Astrocyte (in vitro differentiated cells and primary cell): Measurements from ENCODE around the gene KRCC1. TPM values are rescaled to one million over a fixed set of nuclear protein-coding genes. Genes with fewer than 3 reads are reported as not detected.

Experiments
- DNase-seq: peaks from one replicate; pipeline ENCODE4 v3.0.0-alpha.2; 2010; ENCODE audit warnings: low read depth
- FAIRE-seq: peaks from 2 replicates; lab custom pipeline; 2011; peaks lifted over from hg19 to GRCh38; lab: Jason Lieb, UNC
- H2AFZ ChIP-seq: 2 replicates; pipeline ENCODE4 v1.6.0; 2012; ENCODE audit warnings: low read depth, low read length, inconsistent platforms
- H3K27ac ChIP-seq: 2 replicates; pipeline ENCODE4 v1.5.1; 2011; ENCODE audit warnings: low read depth, low read length, inconsistent platforms
- H3K27me3 ChIP-seq: 2 replicates; pipeline ENCODE4 v1.6.0; 2011; ENCODE audit warnings: low read length, inconsistent platforms; ENCODE audit not compliant: insufficient read depth
- H3K36me3 ChIP-seq: 2 replicates; pipeline ENCODE4 v1.5.1; 2011; ENCODE audit warnings: low read length, inconsistent platforms; ENCODE audit not compliant: insufficient read depth
- H3K4me1 ChIP-seq: 2 replicates; pipeline ENCODE4 v1.5.1; 2011; ENCODE audit warnings: low read length, inconsistent platforms; ENCODE audit not compliant: insufficient read depth
- H3K4me2 ChIP-seq: 2 replicates; pipeline ENCODE4 v1.6.0; 2012; ENCODE audit warnings: low read length, inconsistent platforms
- H3K4me3 ChIP-seq: 2 replicates; pipeline ENCODE4 v1.5.1; 2011; ENCODE audit warnings: low read depth, mild to moderate bottlenecking, low read length, inconsistent platforms; ENCODE audit not compliant: insufficient read depth
- H3K79me2 ChIP-seq: 2 replicates; pipeline ENCODE4 v1.6.0; 2012; ENCODE audit warnings: mild to moderate bottlenecking, low read length, inconsistent platforms; ENCODE audit not compliant: insufficient read depth
- H3K9ac ChIP-seq: 2 replicates; pipeline ENCODE4 v1.6.0; 2012; ENCODE audit warnings: mild to moderate bottlenecking, low read length, inconsistent platforms
- H3K9me3 ChIP-seq: 2 replicates; pipeline ENCODE4 v1.5.1; 2012; ENCODE audit warnings: low read depth, mild to moderate bottlenecking, low read length, inconsistent platforms; ENCODE audit not compliant: insufficient read depth
- H4K20me1 ChIP-seq: 2 replicates; pipeline ENCODE4 v1.6.0; 2012; ENCODE audit warnings: low read length, inconsistent platforms; ENCODE audit not compliant: insufficient read depth
- H3K27ac Mint-ChIP-seq: one replicate; pipeline ENCODE4 v1.8.0; 2021; ENCODE audit warnings: mild to moderate bottlenecking, mixed read lengths; ENCODE audit not compliant: unreplicated experiment
- H3K27me3 Mint-ChIP-seq: one replicate; pipeline ENCODE4 v1.8.0; 2021; ENCODE audit warnings: low read depth, mixed read lengths; ENCODE audit not compliant: unreplicated experiment
- H3K36me3 Mint-ChIP-seq: one replicate; pipeline ENCODE4 v1.8.0; 2021; ENCODE audit warnings: low read depth, mixed read lengths; ENCODE audit not compliant: unreplicated experiment
- H3K4me1 Mint-ChIP-seq: one replicate; pipeline ENCODE4 v1.8.0; 2021; ENCODE audit warnings: low read depth, mixed read lengths; ENCODE audit not compliant: unreplicated experiment
- H3K4me3 Mint-ChIP-seq: one replicate; pipeline ENCODE4 v1.8.0; 2021; ENCODE audit warnings: mild to moderate bottlenecking, moderate library complexity, mixed read lengths; ENCODE audit not compliant: unreplicated experiment
- H3K9me3 Mint-ChIP-seq: one replicate; pipeline ENCODE4 v1.8.0; 2021; ENCODE audit warnings: mild to moderate bottlenecking, mixed read lengths; ENCODE audit not compliant: unreplicated experiment
- CTCF ChIP-seq: IDR thresholded peaks from 2 replicates; pipeline ENCODE4 v1.5.1; 2011; ENCODE audit warnings: low read depth, mild to moderate bottlenecking, inconsistent platforms, low read length, moderate library complexity; ENCODE audit not compliant: insufficient read depth
- EZH2 ChIP-seq: IDR thresholded peaks from 2 replicates; pipeline ENCODE4 v1.6.1; 2012; ENCODE audit warnings: mild to moderate bottlenecking, low read length, inconsistent platforms; ENCODE audit not compliant: insufficient read depth
- total RNA-seq: library from RNA; stranded (reverse); gene quantifications from 2 replicates; pipeline ENCODE4 v1.2.1, GENCODE V29; 2021

KRCC1 gene
- total RNA-seq, 1 donor from 2014 or later = 17.7 TPM

DNA sequence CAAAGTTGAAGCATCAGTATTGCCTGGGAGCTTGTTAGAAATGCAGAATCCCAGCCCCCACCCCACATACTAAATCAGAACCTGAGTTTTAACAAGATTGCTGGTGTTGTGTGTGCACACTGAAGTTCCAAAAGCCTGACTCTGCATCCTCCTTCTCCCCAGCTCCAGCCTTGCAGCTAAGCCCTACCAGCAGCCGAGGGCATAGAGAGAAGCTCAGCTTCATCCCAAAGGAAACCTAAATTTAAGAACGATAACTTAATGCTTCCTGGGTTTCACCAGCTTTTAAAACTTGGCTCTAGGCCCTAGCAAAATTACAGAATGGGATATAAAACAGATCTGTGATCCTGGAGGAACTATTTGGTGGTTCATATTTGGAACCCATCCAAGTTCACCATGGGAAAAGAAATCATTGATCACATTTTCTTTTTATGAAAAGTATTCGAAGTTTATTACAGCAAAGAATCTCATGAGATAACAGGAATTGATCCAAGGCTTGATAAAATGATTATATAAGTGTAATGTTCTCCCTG, 23.1 kb upstream of the KRCC1 start:
- Histone ChIP-seq H3K4me3 (no peak overlapping the region), H3K27me3 (peaks cover 2% of the 10 kb centered on the region), H2AFZ (no peak overlapping the region), H3K9me3 (no peaks in the 10 kb centered on the region), H3K27ac (no peak overlapping the region), H3K9ac (no peak overlapping the region), H3K36me3 (no peaks in the 10 kb centered on the region), H3K4me1 (peaks cover 5% of the 10 kb centered on the region), H3K79me2 (no peaks in the 10 kb centered on the region), H3K4me2 (no peak overlapping the region), H4K20me1 (no peaks in the 10 kb centered on the region)
- FAIRE-seq (no peak), DNase-seq (no peak)
- peaks cover 2% of the 10 kb centered on the region for H3K4me1 Mint-ChIP-seq
- H3K36me3 Mint-ChIP-seq = no peaks in the 10 kb centered on the region
- no peak for TF ChIP-seq CTCF
- TF ChIP-seq EZH2 = no peak
- no peak overlapping the region for H3K27ac Mint-ChIP-seq
- peaks cover 2% of the 10 kb centered on the region for H3K27me3 Mint-ChIP-seq
- no peak overlapping the region for H3K4me3 Mint-ChIP-seq
- peaks cover 8% of the 10 kb centered on the region for H3K9me3 Mint-ChIP-seq

- peaks cover 2% of the 10 kb centered on the region for H3K27me3 Mint-ChIP-seq
- peaks cover 2% of the 10 kb centered on the region for H3K4me1 Mint-ChIP-seq
- peaks cover 5% of the 10 kb centered on the region for H3K4me1 ChIP-seq
Measured at GRCh38 chr2:88077080-88077479, 21.5 kb upstream of the KRCC1 start.

DNA sequence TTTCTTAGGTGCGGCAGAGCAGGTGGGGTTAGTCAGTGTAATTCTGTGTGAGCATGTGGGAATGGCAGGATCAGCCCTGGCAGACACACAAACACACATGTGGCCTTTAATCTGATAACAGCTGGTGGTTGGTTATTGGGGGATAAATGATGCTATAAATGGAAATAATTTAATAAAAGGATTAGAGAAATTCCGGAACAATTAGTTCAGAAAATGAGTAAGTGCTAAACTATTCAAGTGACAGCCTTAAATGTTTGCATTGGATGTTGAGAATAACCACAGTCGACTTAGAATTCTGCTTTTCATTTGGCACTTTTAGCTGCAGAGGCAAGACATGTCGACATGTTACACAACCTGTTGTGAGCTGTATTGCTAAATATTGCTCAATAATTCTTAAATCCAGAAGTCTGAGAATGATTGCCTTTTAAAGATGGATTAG, 19.3 kb upstream of the KRCC1 start:
- Mint-ChIP-seq H3K27ac (no peak overlapping the region), H3K9me3 (peaks cover 9% of the 10 kb centered on the region), H3K36me3 (no peaks in the 10 kb centered on the region), H3K4me1 (peaks cover 2% of the 10 kb centered on the region), H3K4me3 (no peak overlapping the region), H3K27me3 (peaks cover 2% of the 10 kb centered on the region)
- Histone ChIP-seq H3K9me3 (no peaks in the 10 kb centered on the region), H4K20me1 (no peaks in the 10 kb centered on the region), H3K9ac (no peak overlapping the region), H2AFZ (no peak overlapping the region), H3K79me2 (no peaks in the 10 kb centered on the region), H3K36me3 (no peaks in the 10 kb centered on the region), H3K4me1 (peaks cover 5% of the 10 kb centered on the region), H3K4me3 (no peak overlapping the region), H3K4me2 (no peak overlapping the region), H3K27ac (no peak overlapping the region), H3K27me3 (no peaks in the 10 kb centered on the region)
- DNase-seq (peak; percentile 88), FAIRE-seq (no peak)
- TF ChIP-seq CTCF = no peak

More at GRCh38 chr2:88077080-88077479, 21.5 kb upstream of the KRCC1 start:
- no peak overlapping the region for H3K27ac Mint-ChIP-seq
- no peaks in the 10 kb centered on the region for H3K9me3 ChIP-seq
- no peak overlapping the region for H2AFZ ChIP-seq
- no peak overlapping the region for H3K9ac ChIP-seq
- no peak overlapping the region for H3K27ac ChIP-seq
- peaks cover 2% of the 10 kb centered on the region for H3K27me3 ChIP-seq
- H3K9me3 Mint-ChIP-seq = peaks cover 9% of the 10 kb centered on the region
- no peaks in the 10 kb centered on the region for H4K20me1 ChIP-seq
- FAIRE-seq (no peak), DNase-seq (no peak)
- no peak overlapping the region for H3K4me2 ChIP-seq
- no peaks in the 10 kb centered on the region for H3K36me3 ChIP-seq
- no peaks in the 10 kb centered on the region for H3K36me3 Mint-ChIP-seq
- no peak for TF ChIP-seq EZH2
- no peak overlapping the region for H3K4me3 Mint-ChIP-seq
- no peaks in the 10 kb centered on the region for H3K79me2 ChIP-seq
- H3K4me3 ChIP-seq = no peak overlapping the region
